ENCODE data around the gene MKLN1. TPM values are rescaled to one million over a fixed set of nuclear protein-coding genes. Genes with fewer than 3 reads are reported as not detected.

Gene MKLN1
- total RNA-seq, 4 donors from 2014 or later: 15.2 to 42.3 (median 24.0) TPM

DNA sequence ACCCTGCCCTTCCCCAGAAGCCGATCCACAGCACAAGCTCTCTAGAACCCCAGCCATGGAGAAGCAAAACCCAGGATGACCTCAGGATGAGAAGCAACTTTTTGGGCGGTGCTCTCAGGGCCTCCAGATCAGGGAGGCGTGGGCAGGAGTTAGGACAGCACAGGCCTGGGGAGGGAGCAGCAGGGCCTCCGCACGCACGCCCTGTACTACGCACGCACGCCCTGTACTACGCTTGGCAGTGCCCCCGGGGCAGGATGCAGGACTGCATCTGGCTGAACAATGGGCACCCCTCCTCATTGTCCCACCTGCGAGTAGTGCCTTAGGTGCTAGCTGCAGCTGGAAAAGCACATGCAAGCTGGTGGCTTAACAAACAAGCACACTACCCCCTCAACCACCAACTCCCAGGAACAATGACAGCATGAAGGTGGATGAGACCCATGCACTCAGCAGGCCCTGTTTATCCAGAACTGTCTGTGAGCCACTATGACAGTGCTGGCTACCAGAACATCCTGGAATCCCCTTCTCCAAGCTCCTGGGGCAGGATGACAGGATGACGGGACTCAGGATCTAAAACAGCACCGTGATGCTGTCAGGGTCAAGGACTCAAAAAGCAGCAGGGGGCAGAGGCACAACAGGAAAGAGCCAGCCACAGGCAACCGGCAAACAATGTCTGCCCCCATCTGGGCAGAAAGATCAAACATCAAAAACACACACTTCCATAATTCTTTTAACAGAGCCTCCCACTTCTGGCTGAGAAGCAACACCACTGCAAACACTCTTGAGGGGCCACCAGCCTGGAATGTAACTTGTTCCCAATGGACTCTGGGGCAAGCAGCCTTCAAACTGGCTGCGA lies 217.0 kb downstream of the MKLN1 start:
- H3K36me3 ChIP-seq: no peaks in the 10 kb centered on the region
- no peak overlapping the region for H3K4me3 ChIP-seq
- WGBS, 2 donors: 45 to 69% methylated on average over 3 to 8 of the region's 16 CpGs
- peak overlapping the region in 3 of 4 donors; percentile 48 to 65 (median 57) for H3K27ac ChIP-seq
- H3K9me3 ChIP-seq: no peaks in the 10 kb centered on the region
- intact Hi-C loops (cut with DNase I): no loop called here
- no peak for DNase-seq
- H3K4me1 ChIP-seq: peaks cover 5 to 38% (median 10%) of the 10 kb centered on the region in 3 donors
- no peaks in the 10 kb centered on the region for H3K27me3 ChIP-seq
- TF ChIP-seq POLR2A (IDR thresholded peaks at IDR 0.05): no peak
- TF ChIP-seq, protein P1, sequence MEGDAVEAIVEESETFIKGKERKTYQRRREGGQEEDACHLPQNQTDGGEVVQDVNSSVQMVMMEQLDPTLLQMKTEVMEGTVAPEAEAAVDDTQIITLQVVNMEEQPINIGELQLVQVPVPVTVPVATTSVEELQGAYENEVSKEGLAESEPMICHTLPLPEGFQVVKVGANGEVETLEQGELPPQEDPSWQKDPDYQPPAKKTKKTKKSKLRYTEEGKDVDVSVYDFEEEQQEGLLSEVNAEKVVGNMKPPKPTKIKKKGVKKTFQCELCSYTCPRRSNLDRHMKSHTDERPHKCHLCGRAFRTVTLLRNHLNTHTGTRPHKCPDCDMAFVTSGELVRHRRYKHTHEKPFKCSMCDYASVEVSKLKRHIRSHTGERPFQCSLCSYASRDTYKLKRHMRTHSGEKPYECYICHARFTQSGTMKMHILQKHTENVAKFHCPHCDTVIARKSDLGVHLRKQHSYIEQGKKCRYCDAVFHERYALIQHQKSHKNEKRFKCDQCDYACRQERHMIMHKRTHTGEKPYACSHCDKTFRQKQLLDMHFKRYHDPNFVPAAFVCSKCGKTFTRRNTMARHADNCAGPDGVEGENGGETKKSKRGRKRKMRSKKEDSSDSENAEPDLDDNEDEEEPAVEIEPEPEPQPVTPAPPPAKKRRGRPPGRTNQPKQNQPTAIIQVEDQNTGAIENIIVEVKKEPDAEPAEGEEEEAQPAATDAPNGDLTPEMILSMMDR (IDR thresholded peaks at IDR 0.05): no peak

DNA sequence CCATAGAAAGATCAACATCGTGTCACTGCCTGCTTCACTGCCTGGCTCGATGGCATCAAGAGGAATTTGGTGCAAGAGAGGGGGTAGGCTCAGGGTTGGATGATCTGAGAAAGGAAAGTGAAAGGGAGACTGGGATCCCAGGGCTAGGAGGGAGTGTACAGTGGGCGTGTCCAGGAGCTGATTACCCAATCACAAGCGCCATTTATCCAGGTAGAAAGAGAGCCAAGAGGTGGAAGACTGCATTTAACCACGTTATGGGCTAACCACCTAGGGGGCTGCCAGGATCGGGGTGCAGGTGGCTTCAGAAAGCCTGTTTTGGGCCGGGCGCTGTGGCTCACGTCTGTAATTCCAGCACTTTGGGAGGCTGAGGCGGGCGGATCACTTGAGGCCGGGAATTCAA lies 218.4 kb downstream of the MKLN1 start:
- Histone ChIP-seq H3K36me3 (no peaks in the 10 kb centered on the region), H3K27ac (peak overlapping the region in 3 of 4 donors; percentile 2 to 57 (median 9)), H3K4me1 (peaks cover 5 to 25% (median 7%) of the 10 kb centered on the region in 3 donors), H3K4me3 (no peak overlapping the region), H3K27me3 (no peaks in the 10 kb centered on the region), H3K9me3 (no peaks in the 10 kb centered on the region)
- WGBS, 2 donors: 51 to 54% methylated on average over 6 to 7 of the region's 12 CpGs
- intact Hi-C loops (cut with DNase I): no loop called here
- no peak for TF ChIP-seq POLR2A (IDR thresholded peaks at IDR 0.05)
- TF ChIP-seq, protein P1 (IDR thresholded peaks at IDR 0.05): no peak
- no peak for DNase-seq

Other genes starting within 250 kb of the MKLN1 start
- gene PODXL, start 228.8 kb downstream of the MKLN1 start, total RNA-seq: 10 to 100 TPM in 1 of 4 donors, 1 to 10 TPM in 3; 5.0 to 22.3 (median 7.6) TPM

Measured in esophagus squamous epithelium (tissue), 5 donors.